Measurements from ENCODE around the gene SHROOM3. TPM values are rescaled to one million over a fixed set of nuclear protein-coding genes. Genes with fewer than 3 reads are reported as not detected.

Gene SHROOM3
- total and polyA plus RNA-seq, 2 donors (not counting 3 experiments of a cell fraction or from before 2014, with no cell fraction given), result 2.7 to 6.7 TPM

DNA sequence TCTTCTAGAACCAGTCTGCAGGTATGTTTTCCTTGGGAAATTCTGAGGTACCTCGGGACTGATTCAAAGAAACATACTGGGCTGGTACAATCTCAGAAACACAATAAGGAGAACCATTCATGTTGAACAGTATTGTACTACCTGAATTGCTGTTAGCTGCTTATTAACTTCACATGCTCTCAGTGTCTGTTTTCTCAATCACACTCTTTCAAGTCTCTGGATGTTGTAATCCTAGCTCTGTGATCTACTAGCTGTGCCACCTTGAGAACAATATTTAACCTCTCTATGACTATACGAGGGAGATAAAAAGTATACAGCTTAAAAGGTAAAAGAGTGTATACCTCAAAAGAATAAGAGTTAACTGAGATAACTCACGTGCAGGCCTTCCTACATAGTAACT lies 24.4 kb upstream of the SHROOM3 start:
- H3K9me3 ChIP-seq (replicated peaks; ENCODE audit: control insufficient read depth, insufficient read depth, low read length), result no peaks in the 10 kb centered on the region
- H3K9ac ChIP-seq (replicated peaks; ENCODE audit: extremely low read depth, insufficient read depth, low read length), result no peak overlapping the region
- no peaks in the 10 kb centered on the region for H3K79me2 ChIP-seq (ENCODE audit: control insufficient read depth, insufficient read depth, low read length)
- ChIA-PET POLR2A (no interaction called here), CTCF (interaction anchor here (1.1 kb wide), 1 partner anchor 20 kb away, joined by 3 read pairs; no protein-coding TSS in a partner anchor)
- no peaks in the 10 kb centered on the region for H3K9me1 ChIP-seq (replicated peaks; ENCODE audit: control insufficient read depth, extremely low read depth, insufficient read depth, low read length)
- H3K36me3 ChIP-seq (ENCODE audit: control insufficient read depth in 2 of 2, extremely low read depth in 1 of 2, insufficient read depth in 2 of 2, low read length in 2 of 2), result no peaks in the 10 kb centered on the region
- H3K4me1 ChIP-seq (ENCODE audit: control insufficient read depth, extremely low read depth, insufficient read depth, low read length), result no peaks in the 10 kb centered on the region
- FAIRE-seq (no peak), DNase-seq (ENCODE audit: low read depth, low spot score) (no peak)
- no peaks in the 10 kb centered on the region for H4K20me1 ChIP-seq (replicated peaks; ENCODE audit: control insufficient read depth, extremely low read depth, insufficient read depth, low read length)
- H3K4me3 ChIP-seq (replicated peaks in 1 of 3; ENCODE audit: insufficient read depth in 1 of 3, low read depth in 1 of 3, low read length in 3 of 3), result no peak overlapping the region
- dilution Hi-C loops (cut with MboI; ENCODE audit: extremely low pct_ligation_motif_present, low sequenced_read_pairs) (no loop called here), intact Hi-C loops (cut with micrococcal nuclease) (no loop called here)
- no peak overlapping the region for H3K4me2 ChIP-seq (ENCODE audit: insufficient read depth, low read length)
- H3K27ac ChIP-seq (ENCODE audit: insufficient read depth, low read depth, low read length), result no peak overlapping the region
- peaks cover 6 to 20% of the 10 kb centered on the region in 2 experiments for H3K27me3 ChIP-seq (ENCODE audit: control insufficient read depth in 2 of 2, insufficient read depth in 2 of 2, low read length in 2 of 2)
- TF ChIP-seq MYC (IDR thresholded peaks at IDR 0.05; ENCODE audit: low read depth, low read length), result no peak
- BruUV-seq (replicated peaks), result no TSS peak
- H2AFZ ChIP-seq (ENCODE audit: low read depth, low read length), result no peak overlapping the region

DNA sequence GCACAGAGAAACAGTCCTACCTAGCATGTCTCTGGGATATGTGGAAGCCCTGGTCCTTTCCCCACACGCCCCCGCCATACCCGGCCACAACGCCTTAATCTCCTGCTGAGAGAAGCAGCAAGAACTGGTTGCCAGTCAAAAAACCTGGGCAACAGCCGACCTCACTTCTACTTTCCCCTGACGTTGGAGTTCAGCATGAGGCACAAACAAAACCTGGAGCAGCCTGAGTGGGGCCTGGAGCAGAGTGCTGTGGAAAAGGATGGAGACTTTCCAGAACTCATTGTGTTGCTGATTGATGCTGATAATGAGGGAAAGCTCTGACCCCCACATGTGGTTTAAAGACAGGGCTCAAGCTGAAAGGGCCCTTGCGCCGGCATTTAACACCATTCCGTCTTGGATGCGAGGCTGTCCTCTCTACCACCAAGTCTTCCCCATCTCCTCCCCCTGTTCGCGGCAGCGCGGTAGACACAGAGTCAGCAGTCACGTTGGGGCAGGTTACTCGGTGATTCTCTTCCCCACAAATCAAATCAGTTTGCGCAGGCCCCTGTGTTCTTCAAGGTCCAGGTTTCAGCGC lies 14.8 kb upstream of the SHROOM3 start:
- H2AFZ ChIP-seq (ENCODE audit: low read depth, low read length), result no peak overlapping the region
- dilution Hi-C loops (cut with MboI; ENCODE audit: extremely low pct_ligation_motif_present, low sequenced_read_pairs), result no loop called here
- no peak overlapping the region for H3K9ac ChIP-seq (replicated peaks; ENCODE audit: extremely low read depth, insufficient read depth, low read length)
- no peak overlapping the region for H3K27ac ChIP-seq (ENCODE audit: insufficient read depth, low read depth, low read length)
- H3K79me2 ChIP-seq (ENCODE audit: control insufficient read depth, insufficient read depth, low read length), result no peaks in the 10 kb centered on the region
- no peaks in the 10 kb centered on the region for H3K9me1 ChIP-seq (replicated peaks; ENCODE audit: control insufficient read depth, extremely low read depth, insufficient read depth, low read length)
- DNase-seq (ENCODE audit: low read depth, low spot score), result no peak
- intact Hi-C loops (cut with micrococcal nuclease), result no loop called here
- no peaks in the 10 kb centered on the region for H4K20me1 ChIP-seq (replicated peaks; ENCODE audit: control insufficient read depth, extremely low read depth, insufficient read depth, low read length)
- ChIA-PET CTCF (interaction anchor here (1.0 to 1.5 kb wide), 2 partner anchors 85 to 240 kb away, joined by 4 to 6 read pairs; no protein-coding TSS in a partner anchor), POLR2A (no interaction called here)
- H3K4me1 ChIP-seq (ENCODE audit: control insufficient read depth, extremely low read depth, insufficient read depth, low read length), result peaks cover 2% of the 10 kb centered on the region
- no peaks in the 10 kb centered on the region for H3K9me3 ChIP-seq (replicated peaks; ENCODE audit: control insufficient read depth, insufficient read depth, low read length)
- BruUV-seq (replicated peaks), result no TSS peak
- FAIRE-seq, result peak; percentile 50
- H3K36me3 ChIP-seq (ENCODE audit: control insufficient read depth in 2 of 2, extremely low read depth in 1 of 2, insufficient read depth in 2 of 2, low read length in 2 of 2), result no peaks in the 10 kb centered on the region
- H3K27me3 ChIP-seq (ENCODE audit: control insufficient read depth in 2 of 2, insufficient read depth in 2 of 2, low read length in 2 of 2), result peaks cover 19 to 25% of the 10 kb centered on the region in 2 experiments
- TF ChIP-seq JUN (IDR thresholded peaks at IDR 0.05; ENCODE audit: borderline replicate concordance, insufficient read depth, insufficient read length, low read depth), result no peak
- TF ChIP-seq EZH2 (IDR thresholded peaks at IDR 0.05; ENCODE audit: borderline replicate concordance, low read depth, low read length, severe bottlenecking), result no peak
- no peak for TF ChIP-seq POLR2AphosphoS5 (IDR thresholded peaks at IDR 0.05; ENCODE audit: insufficient read depth, low read depth, low read length)
- TF ChIP-seq, protein P1, sequence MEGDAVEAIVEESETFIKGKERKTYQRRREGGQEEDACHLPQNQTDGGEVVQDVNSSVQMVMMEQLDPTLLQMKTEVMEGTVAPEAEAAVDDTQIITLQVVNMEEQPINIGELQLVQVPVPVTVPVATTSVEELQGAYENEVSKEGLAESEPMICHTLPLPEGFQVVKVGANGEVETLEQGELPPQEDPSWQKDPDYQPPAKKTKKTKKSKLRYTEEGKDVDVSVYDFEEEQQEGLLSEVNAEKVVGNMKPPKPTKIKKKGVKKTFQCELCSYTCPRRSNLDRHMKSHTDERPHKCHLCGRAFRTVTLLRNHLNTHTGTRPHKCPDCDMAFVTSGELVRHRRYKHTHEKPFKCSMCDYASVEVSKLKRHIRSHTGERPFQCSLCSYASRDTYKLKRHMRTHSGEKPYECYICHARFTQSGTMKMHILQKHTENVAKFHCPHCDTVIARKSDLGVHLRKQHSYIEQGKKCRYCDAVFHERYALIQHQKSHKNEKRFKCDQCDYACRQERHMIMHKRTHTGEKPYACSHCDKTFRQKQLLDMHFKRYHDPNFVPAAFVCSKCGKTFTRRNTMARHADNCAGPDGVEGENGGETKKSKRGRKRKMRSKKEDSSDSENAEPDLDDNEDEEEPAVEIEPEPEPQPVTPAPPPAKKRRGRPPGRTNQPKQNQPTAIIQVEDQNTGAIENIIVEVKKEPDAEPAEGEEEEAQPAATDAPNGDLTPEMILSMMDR (IDR thresholded peaks at IDR 0.05; ENCODE audit: extremely low read depth in 1 of 2, insufficient read depth in 1 of 2, low read depth in 1 of 2, low read length in 2 of 2), result no peak
- no peak overlapping the region for H3K4me2 ChIP-seq (ENCODE audit: insufficient read depth, low read length)
- no peak overlapping the region for H3K4me3 ChIP-seq (replicated peaks in 1 of 3; ENCODE audit: insufficient read depth in 1 of 3, low read depth in 1 of 3, low read length in 3 of 3)

Measured in endothelial cell of umbilical vein (primary cell).